OCI-LY3 (cell line): ENCODE results near the gene BTBD17.

ENCODE experiments used
- H2AFZ ChIP-seq: fragments of 200-600, 300-600 bp; shearing (Covaris generic); 2 replicates; pipeline ENCODE4 v1.6.0; 2014; ENCODE audit warnings: antibody characterized with exemption, low read depth, low read length
- H3K27ac ChIP-seq: fragments of 200-600, 300-600 bp; sonication (generic); 2 replicates; pipeline ENCODE4 v1.5.1; 2014; ENCODE audit warnings: mild to moderate bottlenecking, low read length, moderate library complexity, mixed read lengths
- H3K27me3 ChIP-seq: fragments of 200-600, 300-600 bp; sonication (generic); 2 replicates; pipeline ENCODE4 v1.6.1; 2014; ENCODE audit warnings: low read depth, low read length, mixed read lengths
- H3K36me3 ChIP-seq: fragments of 200-600, 300-600 bp; sonication (generic); replicated peaks from 2 replicates; pipeline ENCODE3; 2014; ENCODE audit warnings: low read depth, low read length, mixed read lengths
- H3K4me1 ChIP-seq: fragments of 300-600, 200-600 bp; sonication (generic); 2 replicates; pipeline ENCODE4 v1.6.1; 2014; ENCODE audit warnings: low read length, mixed read lengths
- H3K4me2 ChIP-seq: fragments of 200-600, 300-600 bp; sonication (generic); 2 replicates; pipeline ENCODE4 v1.6.1; 2014; ENCODE audit warnings: low read length, mixed read lengths
- H3K4me3 ChIP-seq: fragments of 300-600, 200-600 bp; sonication (generic); 2 replicates; pipeline ENCODE4 v1.5.1; 2014; ENCODE audit warnings: antibody characterized with exemption, mild to moderate bottlenecking, low read length, moderate library complexity
- H3K79me2 ChIP-seq: fragments of 300-600, 200-600 bp; shearing (Covaris generic); 2 replicates; pipeline ENCODE4 v1.6.1; 2014; ENCODE audit warnings: mild to moderate bottlenecking, low read length, mixed read lengths
- H3K9ac ChIP-seq: fragments of 300-600, 200-600 bp; shearing (Covaris generic); 2 replicates; pipeline ENCODE4 v1.6.0; 2014; ENCODE audit warnings: mild to moderate bottlenecking, low read length, moderate library complexity
- H3K9me3 ChIP-seq: fragments of 200-600, 300-600 bp; shearing (Covaris generic); 2 replicates; pipeline ENCODE4 v1.6.1; 2014; ENCODE audit warnings: low read length, mixed read lengths; ENCODE audit not compliant: insufficient read depth
- H4K20me1 ChIP-seq: fragments of 200-600, 300-600 bp; sonication (generic); 2 replicates; pipeline ENCODE4 v1.6.1; 2016; ENCODE audit warnings: low read length, mixed read lengths; ENCODE audit not compliant: insufficient read depth
- EZH2phosphoT487 ChIP-seq: fragments of 200-600 bp; shearing (Covaris generic); IDR thresholded peaks from 2 replicates; pipeline ENCODE4 v1.6.1; 2018; ENCODE audit warnings: antibody characterized with exemption, mixed run types, low read depth
- TF ChIP-seq, protein P1 (sequence below): fragments of 200-600, 300-600 bp; sonication (generic); IDR thresholded peaks from 2 replicates; pipeline ENCODE4 v1.5.1; 2014; ENCODE audit warnings: antibody characterized with exemption, low read length, low read depth

Gene BTBD17

DNA sequence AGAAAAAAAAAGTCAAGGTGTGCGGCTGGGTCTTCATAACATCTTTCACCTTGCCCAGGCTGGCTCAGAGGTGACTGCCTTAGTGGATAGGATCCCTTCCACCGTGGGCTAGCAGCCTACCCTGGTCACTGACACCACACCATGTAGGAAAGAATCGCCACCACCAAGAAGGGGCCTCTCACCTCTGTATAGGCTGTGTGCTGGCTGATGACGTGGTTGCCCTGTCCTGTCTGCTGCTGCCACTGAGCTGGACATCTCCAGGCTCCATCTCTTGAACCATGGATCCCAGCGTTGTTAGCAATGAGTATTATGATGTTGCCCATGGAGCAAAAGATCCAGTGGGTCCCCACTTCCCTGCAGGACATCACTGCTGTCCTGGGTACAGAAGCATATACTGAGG is 5.5 kb upstream of the BTBD17 start, which contains the start of gene GPR142:
GPR142 (plus strand) TSS at position 301 of the 400 bp plus-strand sequence. CDS start 2,035 bp downstream, outside the sequence.
- Histone ChIP-seq H2AFZ (no peak within 1 kb of the TSS), H3K4me2 (peak within 1 kb of the TSS; percentile 54)

GRCh38 chr17:74362810-74363498 is 1.3 kb upstream of the BTBD17 start:
- no peaks in the 10 kb centered on the region for H3K27me3 ChIP-seq
- no peaks in the 10 kb centered on the region for H3K9me3 ChIP-seq
- H2AFZ ChIP-seq: no peak overlapping the region

More for the DNA sequence above, 5.5 kb upstream of the BTBD17 start, which contains the start of gene GPR142:
- Histone ChIP-seq H3K4me3 (0 out of 2 replicates have a peak within 1 kb of the TSS, but pooled peaks have one; percentile 26), H3K36me3 (no peaks in the 10 kb centered on the region), H3K79me2 (no peaks in the 10 kb centered on the region), H4K20me1 (no peaks in the 10 kb centered on the region), H3K4me1 (no peaks in the 10 kb centered on the region), H3K9me3 (no peaks in the 10 kb centered on the region), H3K27ac (no peak within 1 kb of the TSS), H3K9ac (no peak within 1 kb of the TSS), H3K27me3 (peaks cover 3% of the 10 kb centered on the region; the same call in 1 of the 2 replicates)
- TF ChIP-seq EZH2phosphoT487: no peak
- TF ChIP-seq, protein P1, sequence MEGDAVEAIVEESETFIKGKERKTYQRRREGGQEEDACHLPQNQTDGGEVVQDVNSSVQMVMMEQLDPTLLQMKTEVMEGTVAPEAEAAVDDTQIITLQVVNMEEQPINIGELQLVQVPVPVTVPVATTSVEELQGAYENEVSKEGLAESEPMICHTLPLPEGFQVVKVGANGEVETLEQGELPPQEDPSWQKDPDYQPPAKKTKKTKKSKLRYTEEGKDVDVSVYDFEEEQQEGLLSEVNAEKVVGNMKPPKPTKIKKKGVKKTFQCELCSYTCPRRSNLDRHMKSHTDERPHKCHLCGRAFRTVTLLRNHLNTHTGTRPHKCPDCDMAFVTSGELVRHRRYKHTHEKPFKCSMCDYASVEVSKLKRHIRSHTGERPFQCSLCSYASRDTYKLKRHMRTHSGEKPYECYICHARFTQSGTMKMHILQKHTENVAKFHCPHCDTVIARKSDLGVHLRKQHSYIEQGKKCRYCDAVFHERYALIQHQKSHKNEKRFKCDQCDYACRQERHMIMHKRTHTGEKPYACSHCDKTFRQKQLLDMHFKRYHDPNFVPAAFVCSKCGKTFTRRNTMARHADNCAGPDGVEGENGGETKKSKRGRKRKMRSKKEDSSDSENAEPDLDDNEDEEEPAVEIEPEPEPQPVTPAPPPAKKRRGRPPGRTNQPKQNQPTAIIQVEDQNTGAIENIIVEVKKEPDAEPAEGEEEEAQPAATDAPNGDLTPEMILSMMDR: no peak

GRCh38 chr17:74362069-74362405 is 369 bp upstream of the BTBD17 start:
- no peak overlapping the region for H3K27ac ChIP-seq
- no peaks in the 10 kb centered on the region for H3K79me2 ChIP-seq
- H3K4me2 ChIP-seq: no peak overlapping the region
- H4K20me1 ChIP-seq: no peaks in the 10 kb centered on the region
- H3K27me3 ChIP-seq: no peaks in the 10 kb centered on the region
- no peak overlapping the region for H3K9ac ChIP-seq
- no peak overlapping the region for H2AFZ ChIP-seq
- H3K4me1 ChIP-seq: no peaks in the 10 kb centered on the region
- no peaks in the 10 kb centered on the region for H3K9me3 ChIP-seq
- no peaks in the 10 kb centered on the region for H3K36me3 ChIP-seq
- no peak overlapping the region for H3K4me3 ChIP-seq
- TF ChIP-seq EZH2phosphoT487: no peak
- TF ChIP-seq, protein P1: no peak

More at GRCh38 chr17:74362810-74363498, 1.3 kb upstream of the BTBD17 start:
- Histone ChIP-seq H3K79me2 (no peaks in the 10 kb centered on the region), H3K4me1 (no peaks in the 10 kb centered on the region), H3K36me3 (no peaks in the 10 kb centered on the region), H4K20me1 (no peaks in the 10 kb centered on the region), H3K4me3 (no peak overlapping the region), H3K9ac (no peak overlapping the region), H3K4me2 (no peak overlapping the region), H3K27ac (no peak overlapping the region)
- no peak for TF ChIP-seq EZH2phosphoT487
- TF ChIP-seq, protein P1: no peak

DNA sequence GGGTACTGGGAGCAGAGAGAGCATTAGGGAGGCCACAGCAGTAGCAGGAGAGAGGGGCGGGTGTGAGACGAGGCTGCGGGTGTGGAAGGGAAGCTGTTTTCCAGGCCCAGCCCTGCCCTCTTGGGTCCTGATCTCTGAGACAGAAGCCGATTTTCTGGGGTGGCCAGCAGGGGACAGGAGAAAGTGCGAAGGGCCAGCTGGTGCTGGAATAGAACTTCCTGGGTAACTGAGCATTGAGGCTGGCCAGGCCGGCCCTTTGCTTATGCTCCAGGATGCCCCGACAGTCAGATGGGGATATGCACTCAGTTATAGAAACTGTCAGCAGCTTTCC is 804 bp downstream of the BTBD17 start:
- Histone ChIP-seq H4K20me1 (no peaks in the 10 kb centered on the region), H2AFZ (no peak overlapping the region), H3K27ac (no peak overlapping the region), H3K27me3 (no peaks in the 10 kb centered on the region), H3K4me3 (no peak overlapping the region), H3K79me2 (no peaks in the 10 kb centered on the region), H3K9ac (no peak overlapping the region), H3K9me3 (no peaks in the 10 kb centered on the region), H3K4me2 (no peak overlapping the region), H3K36me3 (no peaks in the 10 kb centered on the region), H3K4me1 (no peaks in the 10 kb centered on the region)
- TF ChIP-seq, protein P1: no peak
- TF ChIP-seq EZH2phosphoT487: no peak
